ENCODE measurements around the gene ITIH4.

ITIH4 gene

GRCh38 chr3:52829906-52830463, 487 bp downstream of the ITIH4 start:
- no peak for DNase-seq

GRCh38 chr3:52829482-52829881, 990 bp downstream of the ITIH4 start:
- no peak for DNase-seq

- no peak for DNase-seq
Measured at GRCh38 chr3:52827866-52828376, 2.6 kb downstream of the ITIH4 start.

GRCh38 chr3:52827441-52827840, 3.0 kb downstream of the ITIH4 start:
- DNase-seq: no peak

- no peak for DNase-seq
Measured at GRCh38 chr3:52824037-52824436, 6.4 kb downstream of the ITIH4 start.

GRCh38 chr3:52822363-52822762, 8.1 kb downstream of the ITIH4 start:
- DNase-seq: no peak

- DNase-seq: peak; percentile 50 to 54
Measured at GRCh38 chr3:52820736-52821135, 9.7 kb downstream of the ITIH4 start.

- DNase-seq: peak in 1 of 2 experiments; percentile 38
Measured at GRCh38 chr3:52819936-52820335, 10.5 kb downstream of the ITIH4 start.

GRCh38 chr3:52817860-52818259, 12.6 kb downstream of the ITIH4 start:
- DNase-seq: no peak

GRCh38 chr3:52817221-52817620, 13.3 kb downstream of the ITIH4 start:
- DNase-seq: no peak

- no peak for DNase-seq
Measured at GRCh38 chr3:52816654-52817053, 13.8 kb downstream of the ITIH4 start.

- DNase-seq: no peak
Measured at GRCh38 chr3:52816199-52816598, 14.3 kb downstream of the ITIH4 start.

- no peak for DNase-seq
Measured at GRCh38 chr3:52813810-52814209, 16.7 kb downstream of the ITIH4 start.

- no peak for DNase-seq
Measured at GRCh38 chr3:52811452-52812011, 18.9 kb downstream of the ITIH4 start.

GRCh38 chr3:52810923-52811322, 19.5 kb downstream of the ITIH4 start:
- DNase-seq: no peak

- peak; percentile 85 to 88 for DNase-seq
Measured at GRCh38 chr3:52809662-52810377, 20.7 kb downstream of the ITIH4 start.

- DNase-seq: no peak
Measured at GRCh38 chr3:52809149-52809548, 21.3 kb downstream of the ITIH4 start.

GRCh38 chr3:52805270-52806039, 25.0 kb downstream of the ITIH4 start:
- no peak for DNase-seq

- no peak for DNase-seq
Measured at GRCh38 chr3:52801839-52802238, 28.6 kb downstream of the ITIH4 start.

- DNase-seq: no peak
Measured at GRCh38 chr3:52800079-52800478, 30.4 kb downstream of the ITIH4 start.

- DNase-seq: peak; percentile 21 to 45
Measured at GRCh38 chr3:52798978-52799476, 31.4 kb downstream of the ITIH4 start.

- no peak for DNase-seq
Measured at GRCh38 chr3:52798376-52798977, 32.0 kb downstream of the ITIH4 start.

- DNase-seq: no peak
Measured at GRCh38 chr3:52796411-52796810, 34.1 kb downstream of the ITIH4 start.

Data from SHP77 (cell line).